ENCODE measurements around the gene CEP89. TPM values are rescaled to one million over a fixed set of nuclear protein-coding genes. Genes with fewer than 3 reads are reported as not detected.
"Not testable (repeated sequence)": the region's sequence is repeated elsewhere in the genome, so short reads cannot be mapped to it uniquely, and the experiment has no call there.

CEP89 gene
- total and polyA plus RNA-seq, 2 donors = 13.9 to 15.4 TPM

GRCh38 chr19:32901504-32902161, 70.1 kb downstream of the CEP89 start:
- H3K4me3 ChIP-seq (ENCODE audit: low read depth, low read length) = no peak overlapping the region
- 94% methylated on average over 5 of the region's 5 CpGs for WGBS
- H3K4me1 ChIP-seq (ENCODE audit: insufficient read depth) = no peaks in the 10 kb centered on the region
- H3K36me3 ChIP-seq (ENCODE audit: insufficient read depth) = peaks cover 2% of the 10 kb centered on the region
- no peak overlapping the region for H3K27ac ChIP-seq (ENCODE audit: low read depth)
- no peak for DNase-seq (ENCODE audit: extremely low spot score)

DNA sequence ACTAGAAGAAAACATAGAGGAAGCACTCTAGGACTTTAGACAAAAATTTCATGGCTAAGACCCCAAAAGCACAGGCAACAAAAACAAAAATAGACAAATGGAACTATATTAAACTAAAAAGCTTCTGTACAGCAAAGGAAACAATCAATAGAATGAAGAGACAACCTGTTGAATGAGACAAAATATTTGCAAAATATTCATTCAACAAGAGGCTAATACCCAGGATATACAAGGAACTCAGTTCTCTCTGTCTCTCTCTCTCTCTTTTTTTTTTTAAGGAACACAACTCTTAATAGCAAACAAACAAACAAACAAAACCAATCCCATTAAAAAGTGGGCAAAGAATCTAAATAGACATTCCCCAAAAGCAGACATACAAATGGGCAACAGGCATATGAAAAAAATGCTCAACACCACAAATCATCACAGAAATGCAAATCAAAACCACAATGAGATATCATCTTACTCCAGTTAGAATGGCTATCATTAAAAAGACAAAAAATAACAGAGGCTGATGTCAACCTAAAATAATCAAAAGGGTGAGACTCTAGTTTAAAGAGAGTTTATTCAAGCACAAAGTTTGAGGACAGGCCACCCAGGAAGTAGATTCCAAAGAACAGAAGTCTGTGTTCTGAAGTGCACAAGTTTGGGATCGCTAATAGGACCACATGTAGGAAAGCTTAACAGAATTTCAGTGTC, 75.1 kb downstream of the CEP89 start:
- no peaks in the 10 kb centered on the region for H3K4me1 ChIP-seq (ENCODE audit: insufficient read depth)
- WGBS = 99% methylated on average over 1 of the region's 1 CpG
- no peak for DNase-seq (ENCODE audit: extremely low spot score)
- no peak overlapping the region for H3K4me3 ChIP-seq (ENCODE audit: low read depth, low read length)
- H3K36me3 ChIP-seq (ENCODE audit: insufficient read depth) = no peaks in the 10 kb centered on the region
- no peak overlapping the region for H3K27ac ChIP-seq (ENCODE audit: low read depth)

DNA sequence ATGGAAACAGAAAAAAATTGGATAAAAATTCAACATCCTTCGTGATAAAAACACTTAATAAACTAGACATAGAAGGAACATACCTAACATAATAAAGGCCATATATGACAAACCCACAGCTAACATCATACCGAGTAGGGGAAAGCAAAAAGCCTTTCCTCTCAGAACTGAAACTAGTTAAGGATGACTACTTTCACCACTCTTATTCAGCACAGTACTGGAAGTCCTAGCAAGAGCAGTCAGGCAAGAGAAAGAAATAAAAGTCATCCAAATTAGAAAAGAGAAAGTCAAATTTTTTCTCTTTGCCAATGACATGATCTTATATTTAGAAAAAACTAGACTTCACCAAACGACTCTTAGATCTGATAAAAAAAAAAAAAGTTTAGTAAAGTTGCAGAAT, 76.4 kb downstream of the CEP89 start:
- Histone ChIP-seq H3K4me3 (ENCODE audit: low read depth, low read length) (no peak overlapping the region), H3K4me1 (ENCODE audit: insufficient read depth) (no peaks in the 10 kb centered on the region), H3K36me3 (ENCODE audit: insufficient read depth) (no peaks in the 10 kb centered on the region), H3K27ac (ENCODE audit: low read depth) (no peak overlapping the region)
- no peak for DNase-seq (ENCODE audit: extremely low spot score)
- 91% methylated on average over 3 of the region's 3 CpGs for WGBS

GRCh38 chr19:32891609-32892008, 80.1 kb downstream of the CEP89 start:
- no peak overlapping the region for H3K4me3 ChIP-seq (ENCODE audit: low read depth, low read length)
- H3K4me1 ChIP-seq (ENCODE audit: insufficient read depth) = no peaks in the 10 kb centered on the region
- H3K27ac ChIP-seq (ENCODE audit: low read depth) = no peak overlapping the region
- no peak for DNase-seq (ENCODE audit: extremely low spot score)
- H3K36me3 ChIP-seq (ENCODE audit: insufficient read depth) = peaks cover 3% of the 10 kb centered on the region
- 98% methylated on average over 2 of the region's 2 CpGs for WGBS

DNA sequence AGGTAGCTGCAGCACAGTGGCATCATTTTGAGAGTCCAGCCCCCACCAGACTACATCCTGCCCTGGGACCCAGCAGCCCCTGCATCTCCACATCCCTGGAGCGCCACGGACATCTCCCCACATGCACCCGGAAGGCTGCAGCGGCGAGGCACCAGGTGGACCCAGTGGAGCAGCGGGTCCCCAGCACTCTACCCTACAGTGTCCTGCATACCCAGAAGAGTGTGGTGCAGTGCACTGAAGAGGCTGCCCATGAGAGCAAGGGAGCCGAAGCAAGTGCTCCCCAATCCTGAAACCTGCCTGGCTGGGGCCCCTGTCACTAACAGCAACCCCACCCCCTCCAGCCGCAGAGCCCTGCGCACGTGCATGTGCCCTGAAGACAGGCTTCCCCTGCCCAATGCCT, 80.9 kb downstream of the CEP89 start:
- Histone ChIP-seq H3K27ac (ENCODE audit: low read depth) (no peak overlapping the region), H3K4me3 (ENCODE audit: low read depth, low read length) (no peak overlapping the region), H3K4me1 (ENCODE audit: insufficient read depth) (no peaks in the 10 kb centered on the region), H3K36me3 (ENCODE audit: insufficient read depth) (peaks cover 3% of the 10 kb centered on the region)
- WGBS = 99% methylated on average over 10 of the region's 10 CpGs
- no peak for DNase-seq (ENCODE audit: extremely low spot score)

DNA sequence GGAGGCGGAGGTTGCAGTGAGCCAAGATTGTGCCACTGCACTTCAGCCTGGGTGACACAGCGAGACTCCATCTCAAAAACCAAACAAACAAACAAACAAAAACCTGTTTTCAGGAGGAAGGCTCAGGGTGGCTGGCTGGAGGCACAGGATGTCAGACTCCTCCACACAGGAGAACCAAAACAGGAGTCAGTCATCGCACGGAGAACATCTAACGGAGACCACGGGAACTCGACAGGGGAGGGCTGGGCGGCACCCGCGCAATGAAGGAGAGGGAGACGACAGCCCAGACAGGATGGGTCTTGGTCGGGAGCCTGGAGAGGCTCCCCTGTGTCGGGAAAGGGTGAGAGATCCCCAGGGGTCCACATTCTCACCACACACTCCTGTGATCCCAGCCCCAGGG, 81.4 kb downstream of the CEP89 start:
- WGBS = 97% methylated on average over 13 of the region's 13 CpGs
- H3K27ac ChIP-seq (ENCODE audit: low read depth) = no peak overlapping the region
- H3K4me3 ChIP-seq (ENCODE audit: low read depth, low read length) = no peak overlapping the region
- no peak for DNase-seq (ENCODE audit: extremely low spot score)
- peaks cover 3% of the 10 kb centered on the region for H3K36me3 ChIP-seq (ENCODE audit: insufficient read depth)
- H3K4me1 ChIP-seq (ENCODE audit: insufficient read depth) = no peaks in the 10 kb centered on the region

DNA sequence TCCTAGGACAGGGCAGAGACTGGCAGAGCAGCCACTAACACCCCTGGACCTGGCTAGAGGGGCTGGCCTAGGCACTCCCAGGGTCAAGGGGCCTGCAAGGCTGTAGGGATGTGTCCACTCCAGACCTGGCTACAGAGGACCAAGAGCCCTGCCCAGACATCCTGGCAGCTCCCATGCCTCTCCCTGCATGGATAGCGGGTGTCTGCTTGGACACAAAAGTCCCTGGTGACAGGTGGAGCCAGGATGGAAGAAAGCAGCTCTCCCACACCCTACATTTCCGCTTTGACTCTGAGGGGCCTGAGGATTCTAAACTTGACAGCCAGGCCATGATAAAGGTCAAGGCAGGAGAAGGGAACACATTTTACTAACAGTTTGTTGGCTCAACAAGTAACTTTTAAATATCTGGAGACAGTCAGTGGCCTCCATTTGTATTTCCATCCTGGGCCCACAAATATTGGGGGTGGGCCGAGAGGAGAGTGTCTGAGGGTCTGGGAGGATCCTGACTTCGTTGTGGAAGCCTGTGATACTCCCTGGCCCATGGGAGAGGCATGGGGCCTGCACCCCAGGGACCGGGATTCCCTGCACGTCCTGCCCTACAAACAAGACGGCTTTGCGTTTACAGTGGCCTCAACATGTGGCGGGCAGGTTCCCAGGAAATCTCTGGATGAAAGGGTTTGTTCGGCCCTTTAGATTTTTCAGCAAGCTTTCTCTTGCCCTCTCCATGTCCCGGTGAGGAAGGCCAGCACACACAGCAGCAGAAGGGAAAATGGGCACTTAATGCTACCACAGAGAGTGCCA, 82.4 kb downstream of the CEP89 start:
- Histone ChIP-seq H3K4me1 (ENCODE audit: insufficient read depth) (no peaks in the 10 kb centered on the region), H3K36me3 (ENCODE audit: insufficient read depth) (peaks cover 3% of the 10 kb centered on the region), H3K27ac (ENCODE audit: low read depth) (no peak overlapping the region), H3K4me3 (ENCODE audit: low read depth, low read length) (no peak overlapping the region)
- 95% methylated on average over 11 of the region's 11 CpGs for WGBS
- DNase-seq (ENCODE audit: extremely low spot score) = no peak

- Histone ChIP-seq H3K27ac (ENCODE audit: low read depth) (no peak overlapping the region), H3K4me3 (ENCODE audit: low read depth, low read length) (no peak overlapping the region), H3K36me3 (ENCODE audit: insufficient read depth) (peaks cover 3% of the 10 kb centered on the region), H3K4me1 (ENCODE audit: insufficient read depth) (no peaks in the 10 kb centered on the region)
- WGBS = 91% methylated on average over 4 of the region's 4 CpGs
- DNase-seq (ENCODE audit: extremely low spot score) = no peak
Observed at GRCh38 chr19:32887572-32888215, 84.1 kb downstream of the CEP89 start.

DNA sequence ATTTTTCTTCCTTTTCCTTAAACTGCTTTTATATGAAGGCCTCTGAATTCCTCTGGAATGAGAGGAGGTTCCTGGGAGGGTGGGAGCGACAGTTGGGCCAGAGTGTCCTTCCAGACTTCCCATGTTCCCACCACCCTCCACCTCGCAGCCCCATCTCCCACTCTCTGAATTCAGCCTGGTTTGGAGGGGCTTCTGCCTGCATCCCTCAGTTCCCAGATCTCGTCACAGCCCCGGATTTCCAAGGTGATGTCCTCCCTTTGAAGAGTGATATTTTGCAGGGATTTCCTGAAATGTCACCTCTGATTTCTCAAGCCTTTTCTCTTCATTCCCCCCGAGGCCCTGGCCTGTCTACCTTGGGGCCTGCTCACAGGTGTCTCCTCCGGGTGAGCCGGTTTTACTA, 85.5 kb downstream of the CEP89 start:
- Histone ChIP-seq H3K4me3 (ENCODE audit: low read depth, low read length) (no peak overlapping the region), H3K27ac (ENCODE audit: low read depth) (no peak overlapping the region), H3K36me3 (ENCODE audit: insufficient read depth) (peaks cover 3% of the 10 kb centered on the region), H3K4me1 (ENCODE audit: insufficient read depth) (no peaks in the 10 kb centered on the region)
- 90% methylated on average over 7 of the region's 7 CpGs for WGBS
- DNase-seq (ENCODE audit: extremely low spot score) = no peak

DNA sequence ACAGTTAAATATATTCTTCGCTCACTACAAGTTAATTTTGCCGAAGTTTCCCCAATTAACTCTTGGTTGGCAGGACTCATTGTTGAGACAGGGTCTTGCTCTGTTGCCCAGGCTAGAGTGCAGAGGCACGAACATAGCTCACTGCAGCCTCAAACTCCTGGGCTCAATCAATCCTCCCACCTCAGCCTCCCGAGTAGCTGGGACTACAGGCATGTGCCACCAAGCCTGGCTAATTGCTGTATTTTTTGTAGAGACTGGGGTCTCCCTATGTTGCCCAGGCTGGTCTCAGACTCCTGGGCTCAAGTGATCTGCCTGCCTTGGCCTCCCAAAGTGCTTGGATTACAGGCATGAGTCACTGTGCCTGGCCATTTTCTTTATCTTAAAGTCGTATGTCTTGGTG, 86.5 kb downstream of the CEP89 start:
- H3K36me3 ChIP-seq (ENCODE audit: insufficient read depth) = not testable (repeated sequence)
- 81% methylated on average over 5 of the region's 5 CpGs for WGBS

DNA sequence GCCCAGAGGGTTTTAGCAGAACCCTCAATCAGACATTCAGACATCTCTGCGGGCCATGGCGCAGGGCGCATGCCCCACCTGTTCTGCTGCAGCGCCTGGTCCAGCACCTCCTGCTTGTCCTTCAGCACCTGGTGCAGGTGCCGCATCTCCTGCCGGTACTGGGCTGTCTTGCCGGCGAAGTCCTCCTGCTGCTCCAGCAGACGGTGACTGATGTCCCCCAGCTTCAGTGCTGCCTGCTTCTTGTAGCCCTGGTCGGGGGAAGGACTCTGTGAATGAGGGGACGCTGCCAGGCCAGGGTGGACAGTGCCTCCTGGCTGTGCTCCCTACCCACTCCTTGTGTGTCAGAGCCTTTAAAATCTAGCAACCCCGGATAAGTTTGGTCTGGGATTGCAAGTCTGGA, 90.0 kb downstream of the CEP89 start:
- no peak for DNase-seq (ENCODE audit: extremely low spot score)
- Histone ChIP-seq H3K36me3 (ENCODE audit: insufficient read depth) (no peaks in the 10 kb centered on the region), H3K4me3 (ENCODE audit: low read depth, low read length) (no peak overlapping the region), H3K27ac (ENCODE audit: low read depth) (no peak overlapping the region), H3K4me1 (ENCODE audit: insufficient read depth) (no peaks in the 10 kb centered on the region)
- WGBS = 89% methylated on average over 12 of the region's 12 CpGs

More for the DNA sequence above, 86.5 kb downstream of the CEP89 start:
- H3K27ac ChIP-seq (ENCODE audit: low read depth); H3K4me1 ChIP-seq (ENCODE audit: insufficient read depth); H3K4me3 ChIP-seq (ENCODE audit: low read depth, low read length); DNase-seq (ENCODE audit: extremely low spot score): not testable (repeated sequence)

DNA sequence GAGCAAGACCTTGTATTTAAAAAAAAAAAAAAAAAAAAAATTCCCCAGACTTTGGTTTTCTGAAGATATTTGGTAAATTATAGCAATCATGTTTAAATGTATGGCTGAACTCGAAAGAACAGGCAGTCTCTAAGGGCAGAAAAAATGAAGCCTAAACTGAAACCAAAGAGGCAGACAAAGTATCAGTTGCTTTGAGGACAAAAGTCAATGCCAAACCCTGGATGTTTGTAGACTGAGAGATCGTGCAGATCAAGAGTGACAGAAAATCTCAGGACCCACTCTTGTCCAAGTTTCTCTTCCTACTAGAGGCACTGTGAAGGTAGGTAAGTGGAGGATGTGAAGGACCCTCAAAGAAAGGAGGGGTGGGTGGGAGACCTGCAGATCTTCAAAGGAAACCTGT, 91.1 kb downstream of the CEP89 start:
- no peak for DNase-seq (ENCODE audit: extremely low spot score)
- no peak overlapping the region for H3K4me3 ChIP-seq (ENCODE audit: low read depth, low read length)
- 81% methylated on average over 2 of the region's 2 CpGs for WGBS
- H3K27ac ChIP-seq (ENCODE audit: low read depth) = no peak overlapping the region
- no peaks in the 10 kb centered on the region for H3K4me1 ChIP-seq (ENCODE audit: insufficient read depth)
- no peaks in the 10 kb centered on the region for H3K36me3 ChIP-seq (ENCODE audit: insufficient read depth)

DNA sequence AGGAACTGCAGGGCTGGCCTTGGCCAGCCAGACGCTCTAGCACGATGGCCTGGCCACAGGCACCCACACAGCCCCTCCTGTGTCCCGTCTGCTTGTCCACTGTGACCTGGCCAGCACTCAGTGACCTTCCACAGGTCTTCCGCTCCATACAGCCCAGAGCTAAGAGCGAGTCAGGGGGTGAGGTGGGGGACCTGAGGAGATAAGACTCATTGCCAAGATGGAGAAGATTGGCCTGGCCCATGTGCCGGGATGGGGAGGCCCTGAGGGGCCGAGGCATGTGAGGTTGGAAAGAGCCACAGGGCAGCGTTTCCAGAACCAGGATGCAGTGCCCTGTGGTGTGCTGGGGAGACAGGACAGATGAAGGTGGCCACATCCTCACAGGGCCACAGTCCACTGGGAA, 92.0 kb downstream of the CEP89 start:
- DNase-seq (ENCODE audit: extremely low spot score) = no peak
- Histone ChIP-seq H3K36me3 (ENCODE audit: insufficient read depth) (no peaks in the 10 kb centered on the region), H3K27ac (ENCODE audit: low read depth) (no peak overlapping the region), H3K4me3 (ENCODE audit: low read depth, low read length) (no peak overlapping the region), H3K4me1 (ENCODE audit: insufficient read depth) (no peaks in the 10 kb centered on the region)
- 91% methylated on average over 8 of the region's 8 CpGs for WGBS
